HCT116 (cell line): ENCODE results near the gene DIPK1B. TPM values are rescaled to one million over a fixed set of nuclear protein-coding genes. Genes with fewer than 3 reads are reported as not detected.
A peak's percentile ranks its signal among the peaks of the same experiment; 100 is the strongest.

ENCODE experiments used
- ATAC-seq: fragments of 200-7000 bp; cut with Tn5 transposase; 2 replicates; pipeline ENCODE4 v1.9.1; 2020; ENCODE audit warnings: mild to moderate bottlenecking, moderate library complexity
- BruUV-seq: library from RNA; stranded (reverse); fragments of 400-500 nt; replicated peaks from 2 replicates; lab custom pipeline; 2021; lab: Mats Ljungman, UMichigan
- CTCF ChIA-PET: fragments of 300-600 bp; sonication (Branson Sonifier 250); formaldehyde crosslinking; loops from one replicate; lab custom pipeline; 2021; ENCODE audit warnings: antibody characterized with exemption; lab: Charles Lee
- POLR2A ChIA-PET: fragments of 300-600, 350-600 bp; sonication (Branson Sonifier 250); formaldehyde crosslinking; loops from one replicate; lab custom pipeline; 2021; ENCODE audit warnings: antibody characterized with exemption; lab: Charles Lee
- RAD21 ChIA-PET, 2 experiments: fragments of 300-600 bp; sonication (Branson Sonifier 250); formaldehyde crosslinking; loops; one replicate each; lab custom pipeline; 2023; ENCODE audit warnings: low total read pairs in 2 of 2; ENCODE audit not compliant: uncharacterized antibody in 2 of 2, unreplicated experiment in 2 of 2, low non-redundant PET in 1 of 2; lab: Charles Lee
- DNase-seq: peaks from one replicate; pipeline ENCODE4 v3.0.0-alpha.2; 2010; ENCODE audit warnings: low read depth, low spot score
- H2AFZ ChIP-seq: fragments of 200-600 bp; shearing (Covaris generic), sonication (generic); 2 replicates; pipeline ENCODE4 v1.6.1; 2017; ENCODE audit warnings: low read depth, mixed run types, mixed read lengths, antibody characterized with exemption, low read length; ENCODE audit not compliant: poor library complexity, severe bottlenecking
- H3K27ac ChIP-seq: 2 replicates; pipeline ENCODE4 v1.5.1; 2012; ENCODE audit warnings: low read depth, low read length
- H3K27me3 ChIP-seq: fragments of 200-600 bp; sonication (generic); 2 replicates; pipeline ENCODE4 v1.6.1; 2016; ENCODE audit warnings: mixed run types, low read length, mixed read lengths; ENCODE audit not compliant: insufficient read depth
- H3K36me3 ChIP-seq, 2 experiments: fragments of 200-500 bp in 1 of 2; fragments of 200-600 bp in 1 of 2; sonication (Bioruptor generic) in 1 of 2; sonication (generic) in 1 of 2; 2 replicates each; pipeline versions ENCODE4 v1.5.1 to v1.6.1; 2014 to 2016; ENCODE audit warnings: low read length in 2 of 2, inconsistent platforms in 1 of 2, mixed read lengths in 1 of 2, mixed run types in 1 of 2; ENCODE audit not compliant: insufficient read depth in 2 of 2, control insufficient read depth in 1 of 2
- H3K4me1 ChIP-seq, 2 experiments: fragments of 200-600 bp in 1 of 2; sonication (generic) in 1 of 2; 2 replicates each; pipeline versions ENCODE4 v1.5.1 to v1.6.1; 2012 to 2017; ENCODE audit warnings: low read length in 2 of 2, inconsistent platforms in 1 of 2, mild to moderate bottlenecking in 1 of 2, mixed read lengths in 1 of 2, mixed run types in 1 of 2, moderate library complexity in 1 of 2; ENCODE audit not compliant: insufficient read depth in 2 of 2, control insufficient read depth in 1 of 2
- H3K4me2 ChIP-seq: fragments of 200-600 bp; sonication (generic); 2 replicates; pipeline ENCODE4 v1.6.1; 2017; ENCODE audit warnings: mixed run types, low read length, mixed read lengths
- H3K4me3 ChIP-seq, 2 experiments: fragments of 200-600 bp in 1 of 2; sonication (generic) in 1 of 2; replicated peaks in 1 of 2; 2 replicates each; pipeline ENCODE4 v1.5.1; 2011 to 2016; ENCODE audit warnings: low read length in 2 of 2, control low read depth in 1 of 2, low read depth in 1 of 2, mild to moderate bottlenecking in 1 of 2, mixed read lengths in 1 of 2, mixed run types in 1 of 2
- H3K79me2 ChIP-seq: fragments of 200-600 bp; sonication (generic); 2 replicates; pipeline ENCODE4 v1.6.1; 2017; ENCODE audit warnings: mild to moderate bottlenecking, mixed run types, low read length, moderate library complexity, mixed read lengths; ENCODE audit not compliant: insufficient read depth
- H3K9ac ChIP-seq: fragments of 200-600 bp; sonication (generic); 2 replicates; pipeline ENCODE4 v1.6.1; 2016; ENCODE audit warnings: low read length, mixed read lengths
- H3K9me2 ChIP-seq: fragments of 200-600 bp; sonication (generic), shearing (Covaris generic); 2 replicates; pipeline ENCODE4 v1.6.1; 2017; ENCODE audit warnings: mixed run types, mild to moderate bottlenecking, moderate library complexity; ENCODE audit not compliant: insufficient read depth
- H3K9me3 ChIP-seq, 2 experiments: fragments of 200-500 bp in 1 of 2; fragments of 200-600 bp in 1 of 2; sonication (Bioruptor generic) in 1 of 2; sonication (generic) in 1 of 2; 2 replicates each; pipeline ENCODE4 v1.6.1; 2014 to 2017; ENCODE audit warnings: low read length in 2 of 2, mixed read lengths in 2 of 2, inconsistent platforms in 1 of 2, low read depth in 1 of 2, mild to moderate bottlenecking in 1 of 2, mixed run types in 1 of 2, moderate library complexity in 1 of 2; ENCODE audit not compliant: control insufficient read depth in 1 of 2, insufficient read depth in 1 of 2
- H4K20me1 ChIP-seq: fragments of 200-600 bp; sonication (generic), shearing (Covaris generic); 2 replicates; pipeline ENCODE4 v1.6.1; 2017; ENCODE audit warnings: mixed run types, mild to moderate bottlenecking, moderate library complexity; ENCODE audit not compliant: insufficient read depth
- EGR1 ChIP-seq: IDR thresholded peaks from 2 replicates; pipeline ENCODE4 v1.6.1; 2012; ENCODE audit warnings: low read depth
- ELF1 ChIP-seq: IDR thresholded peaks from 2 replicates; pipeline ENCODE4 v1.6.1; 2012; ENCODE audit warnings: low read depth, borderline replicate concordance
- POLR2A ChIP-seq: IDR thresholded peaks from 2 replicates; pipeline ENCODE4 v1.7.0; 2011; ENCODE audit warnings: borderline replicate concordance; ENCODE audit not compliant: insufficient read depth, insufficient read length; ENCODE audit errors: extremely low read depth
- SRF ChIP-seq: IDR thresholded peaks from 2 replicates; pipeline ENCODE4 v1.6.1; 2012; ENCODE audit warnings: low read depth
- TCF7L2 ChIP-seq: IDR thresholded peaks from 2 replicates; pipeline ENCODE4 v1.7.0; 2011; ENCODE audit warnings: borderline replicate concordance, inconsistent platforms; ENCODE audit not compliant: insufficient read depth, insufficient read length; ENCODE audit errors: extremely low read depth
- intact Hi-C: fragments of 100-400 bp; cut with micrococcal nuclease; formaldehyde crosslinking; loops from 2 replicates; pipeline ENCODE4 v1.10.0; 2022
- total RNA-seq: library from RNA; stranded (reverse); gene quantifications from one replicate; pipeline ENCODE4 v1.2.1, GENCODE V29; 2021; ENCODE audit not compliant: unreplicated experiment
- TF ChIP-seq, protein P1 (sequence below): IDR thresholded peaks from 2 replicates; pipeline ENCODE4 v1.6.1; 2012
- TF ChIP-seq, protein P2 (sequence below): IDR thresholded peaks from 2 replicates; pipeline ENCODE4 v1.6.1; 2012; ENCODE audit warnings: low read depth

The DIPK1B gene
- total RNA-seq, 1 experiment from 2014 or later = 15.6 TPM

DNA sequence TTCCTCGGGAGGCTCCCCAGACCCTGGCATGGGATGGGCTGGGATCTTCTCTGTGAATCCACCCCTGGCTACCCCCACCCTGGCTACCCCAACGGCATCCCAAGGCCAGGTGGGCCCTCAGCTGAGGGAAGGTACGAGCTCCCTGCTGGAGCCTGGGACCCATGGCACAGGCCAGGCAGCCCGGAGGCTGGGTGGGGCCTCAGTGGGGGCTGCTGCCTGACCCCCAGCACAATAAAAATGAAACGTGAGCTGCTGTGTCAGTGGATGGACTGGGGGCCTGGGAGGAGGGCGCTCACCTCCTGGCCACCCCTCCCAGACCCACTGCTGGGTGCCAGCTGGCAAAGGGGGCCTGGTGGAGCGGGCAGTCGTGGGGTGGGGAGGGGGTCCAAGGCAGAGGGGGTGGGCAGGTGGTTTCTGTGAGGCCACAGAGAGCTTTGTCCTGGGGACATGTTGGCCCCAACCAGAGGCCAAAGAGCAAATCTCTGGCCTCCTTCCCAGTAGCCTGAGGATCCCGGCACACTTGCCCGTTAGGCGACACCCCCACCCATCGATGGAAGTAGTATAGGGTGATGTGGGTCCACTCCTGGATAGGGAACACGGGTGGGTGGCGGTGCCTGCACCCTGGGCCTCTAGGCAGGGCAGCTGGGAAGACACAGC, 39.8 kb upstream of the DIPK1B start:
- Histone ChIP-seq H3K79me2 (no peaks in the 10 kb centered on the region), H3K4me1 (peaks cover 0 to 34% of the 10 kb centered on the region in 2 experiments; a peak in 2 of 4 replicates), H3K9ac (no peak overlapping the region), H4K20me1 (no peaks in the 10 kb centered on the region), H2AFZ (no peak overlapping the region), H3K9me2 (no peaks in the 10 kb centered on the region), H3K4me3 (no peak overlapping the region), H3K27me3 (no peaks in the 10 kb centered on the region), H3K4me2 (no peak overlapping the region), H3K27ac (peak overlapping the region; percentile 10; the same call in 1 of the 2 replicates), H3K36me3 (peaks cover 0 to 7% of the 10 kb centered on the region in 2 experiments; a peak in 2 of 4 replicates), H3K9me3 (no peaks in the 10 kb centered on the region)
- DNase-seq (no peak), ATAC-seq (no peak)
- TF ChIP-seq, protein P1, sequence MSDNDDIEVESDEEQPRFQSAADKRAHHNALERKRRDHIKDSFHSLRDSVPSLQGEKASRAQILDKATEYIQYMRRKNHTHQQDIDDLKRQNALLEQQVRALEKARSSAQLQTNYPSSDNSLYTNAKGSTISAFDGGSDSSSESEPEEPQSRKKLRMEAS = no peak
- TF ChIP-seq TCF7L2 = no peak
- TF ChIP-seq SRF = no peak
- TF ChIP-seq, protein P2, sequence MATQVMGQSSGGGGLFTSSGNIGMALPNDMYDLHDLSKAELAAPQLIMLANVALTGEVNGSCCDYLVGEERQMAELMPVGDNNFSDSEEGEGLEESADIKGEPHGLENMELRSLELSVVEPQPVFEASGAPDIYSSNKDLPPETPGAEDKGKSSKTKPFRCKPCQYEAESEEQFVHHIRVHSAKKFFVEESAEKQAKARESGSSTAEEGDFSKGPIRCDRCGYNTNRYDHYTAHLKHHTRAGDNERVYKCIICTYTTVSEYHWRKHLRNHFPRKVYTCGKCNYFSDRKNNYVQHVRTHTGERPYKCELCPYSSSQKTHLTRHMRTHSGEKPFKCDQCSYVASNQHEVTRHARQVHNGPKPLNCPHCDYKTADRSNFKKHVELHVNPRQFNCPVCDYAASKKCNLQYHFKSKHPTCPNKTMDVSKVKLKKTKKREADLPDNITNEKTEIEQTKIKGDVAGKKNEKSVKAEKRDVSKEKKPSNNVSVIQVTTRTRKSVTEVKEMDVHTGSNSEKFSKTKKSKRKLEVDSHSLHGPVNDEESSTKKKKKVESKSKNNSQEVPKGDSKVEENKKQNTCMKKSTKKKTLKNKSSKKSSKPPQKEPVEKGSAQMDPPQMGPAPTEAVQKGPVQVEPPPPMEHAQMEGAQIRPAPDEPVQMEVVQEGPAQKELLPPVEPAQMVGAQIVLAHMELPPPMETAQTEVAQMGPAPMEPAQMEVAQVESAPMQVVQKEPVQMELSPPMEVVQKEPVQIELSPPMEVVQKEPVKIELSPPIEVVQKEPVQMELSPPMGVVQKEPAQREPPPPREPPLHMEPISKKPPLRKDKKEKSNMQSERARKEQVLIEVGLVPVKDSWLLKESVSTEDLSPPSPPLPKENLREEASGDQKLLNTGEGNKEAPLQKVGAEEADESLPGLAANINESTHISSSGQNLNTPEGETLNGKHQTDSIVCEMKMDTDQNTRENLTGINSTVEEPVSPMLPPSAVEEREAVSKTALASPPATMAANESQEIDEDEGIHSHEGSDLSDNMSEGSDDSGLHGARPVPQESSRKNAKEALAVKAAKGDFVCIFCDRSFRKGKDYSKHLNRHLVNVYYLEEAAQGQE = no peak
- no peak for TF ChIP-seq ELF1
- TF ChIP-seq EGR1 = no peak
- TF ChIP-seq POLR2A = no peak
- BruUV-seq = no TSS peak
- ChIA-PET RAD21 (no interaction called here), POLR2A (interaction anchor here (1.5 kb wide), 1 partner anchor 21 kb away, joined by 5 read pairs; no protein-coding TSS in a partner anchor), CTCF (interaction anchor here (1.1 to 2.3 kb wide), 4 partner anchors 9 to 310 kb away, joined by 3 to 18 read pairs (median 6); partner anchors contain the start of gene DNLZ)
- intact Hi-C loops = no loop called here
